GM12878 (cell line): ENCODE results near the gene MATN4. TPM values are rescaled to one million over a fixed set of nuclear protein-coding genes. Genes with fewer than 3 reads are reported as not detected.

Source experiments
- ATAC-seq: fragments of 200-7000 bp; cut with Tn5 transposase; 3 replicates; pipeline ENCODE4 v1.9.1; 2020; ENCODE audit warnings: mild to moderate bottlenecking, moderate library complexity
- BruUV-seq: library from RNA; stranded (reverse); fragments of 400-500 nt; replicated peaks from 2 replicates; lab custom pipeline; 2021; lab: Mats Ljungman, UMichigan
- CTCF ChIA-PET: fragments of 300-600 bp; sonication (Branson Sonifier 250); formaldehyde crosslinking; extraction: SDS; loops from one replicate; lab custom pipeline; 2021; ENCODE audit warnings: inconsistent platforms; lab: Yijun Ruan, JAX
- POLR2A ChIA-PET: fragments of 350-600 bp; formaldehyde crosslinking; extraction: SDS; loops from one replicate; lab custom pipeline; 2021; ENCODE audit warnings: inconsistent platforms; lab: Charles Lee
- RAD21 ChIA-PET: fragments of 300-600 bp; sonication (Branson Sonifier 250); formaldehyde crosslinking; loops from one replicate; lab custom pipeline; 2023; ENCODE audit warnings: antibody characterized with exemption; ENCODE audit not compliant: unreplicated experiment; lab: Charles Lee
- SMC1A ChIA-PET: fragments of 300-600 bp; sonication (Branson Sonifier 250); formaldehyde crosslinking; loops from one replicate; lab custom pipeline; 2023; ENCODE audit not compliant: unreplicated experiment, uncharacterized antibody; lab: Charles Lee
- DNase-seq: peaks from one replicate; pipeline ENCODE4 v3.0.0-alpha.2; 2011; ENCODE audit warnings: low read depth, low spot score
- FAIRE-seq: peaks from 3 replicates; lab custom pipeline; 2011; peaks lifted over from hg19 to GRCh38; lab: Jason Lieb, UNC
- H2AFZ ChIP-seq: 2 replicates; pipeline ENCODE4 v1.6.0; 2011; ENCODE audit warnings: low read depth, low read length, control low read depth; ENCODE audit not compliant: control insufficient read depth
- H3K27ac ChIP-seq: 2 replicates; pipeline ENCODE4 v1.5.1; 2011; ENCODE audit warnings: control low read depth; ENCODE audit not compliant: control insufficient read depth, insufficient read depth
- H3K27me3 ChIP-seq, 2 experiments: replicated peaks in 1 of 2; 2 replicates each; pipeline versions ENCODE4 v1.6.0 to v1.6.1; 2011; ENCODE audit warnings: low read length in 1 of 2; ENCODE audit not compliant: control insufficient read depth in 2 of 2, insufficient read depth in 2 of 2
- H3K36me3 ChIP-seq, 2 experiments: 2 replicates each; pipeline ENCODE4 v1.5.1; 2011; ENCODE audit warnings: low read length in 1 of 2; ENCODE audit not compliant: control insufficient read depth in 2 of 2, insufficient read depth in 2 of 2
- H3K4me1 ChIP-seq: 2 replicates; pipeline ENCODE4 v1.6.1; 2011; ENCODE audit warnings: mild to moderate bottlenecking, low read length, moderate library complexity, mixed read lengths; ENCODE audit not compliant: control insufficient read depth, insufficient read depth
- H3K4me2 ChIP-seq: 2 replicates; pipeline ENCODE4 v1.6.0; 2011; ENCODE audit warnings: control low read depth; ENCODE audit not compliant: control insufficient read depth, insufficient read depth
- H3K4me3 ChIP-seq: fragments of 200-600 bp; sonication (generic); 2 replicates; pipeline ENCODE4 v1.5.1; 2016
- H3K79me2 ChIP-seq: 2 replicates; pipeline ENCODE4 v1.6.0; 2011; ENCODE audit warnings: low read length; ENCODE audit not compliant: control insufficient read depth, insufficient read depth
- H3K9ac ChIP-seq: 2 replicates; pipeline ENCODE4 v1.8.0; 2011; ENCODE audit warnings: low read length, control low read depth, mixed read lengths; ENCODE audit not compliant: control insufficient read depth, insufficient read depth
- H3K9me3 ChIP-seq: replicated peaks from 3 replicates; pipeline ENCODE4 v1.5.1; 2011; ENCODE audit warnings: mild to moderate bottlenecking, low read length; ENCODE audit not compliant: control insufficient read depth, insufficient read depth
- H4K20me1 ChIP-seq: 2 replicates; pipeline ENCODE4 v1.6.0; 2011; ENCODE audit not compliant: control insufficient read depth, insufficient read depth
- ASH2L ChIP-seq: fragments of 300-600, 200-600 bp; sonication (generic); IDR thresholded peaks from 2 replicates; pipeline ENCODE4 v1.6.1; 2017; ENCODE audit warnings: low read depth, mild to moderate bottlenecking, borderline replicate concordance
- ATF7 ChIP-seq: fragments of 450-650 bp; IDR thresholded peaks from 2 replicates; pipeline ENCODE4 v1.6.1; 2016; ENCODE audit warnings: low read depth, mild to moderate bottlenecking
- CBFB ChIP-seq: IDR thresholded peaks from 2 replicates; pipeline ENCODE4 v1.6.1; 2016; ENCODE audit warnings: antibody characterized with exemption, low read depth
- EGR1 ChIP-seq, 2 experiments: IDR thresholded peaks; 1 replicate in 1 of 2; 2 replicates in 1 of 2; pipeline ENCODE4 v1.6.1; 2011 to 2012; ENCODE audit warnings: low read depth in 2 of 2, low read length in 2 of 2, borderline replicate concordance in 1 of 2, mild to moderate bottlenecking in 1 of 2, moderate library complexity in 1 of 2
- FOXK2 ChIP-seq: fragments of 450-650 bp; IDR thresholded peaks from 2 replicates; pipeline ENCODE4 v1.6.1; 2017; ENCODE audit warnings: mild to moderate bottlenecking, moderate library complexity
- GABPA ChIP-seq: IDR thresholded peaks from 2 replicates; pipeline ENCODE4 v1.6.1; 2014; ENCODE audit warnings: antibody characterized with exemption, low read depth, mild to moderate bottlenecking, inconsistent platforms
- HCFC1 ChIP-seq: fragments of 150-350 bp; IDR thresholded peaks from 2 replicates; pipeline ENCODE4 v1.6.1; 2014; ENCODE audit warnings: low read length
- IKZF2 ChIP-seq, 2 experiments: fragments of 450-650 bp; IDR thresholded peaks; 2 replicates each; pipeline ENCODE4 v1.6.1; 2017; ENCODE audit warnings: mild to moderate bottlenecking in 2 of 2, moderate library complexity in 2 of 2
- NFXL1 ChIP-seq: fragments of 450-650 bp; IDR thresholded peaks from 2 replicates; pipeline ENCODE4 v1.6.1; 2017; ENCODE audit warnings: antibody characterized with exemption, mild to moderate bottlenecking, borderline replicate concordance
- PAX8 ChIP-seq: fragments of 450-650 bp; IDR thresholded peaks from 2 replicates; pipeline ENCODE4 v1.6.1; 2017; ENCODE audit warnings: mild to moderate bottlenecking, moderate library complexity
- RUNX3 ChIP-seq: IDR thresholded peaks from 2 replicates; pipeline ENCODE4 v1.6.1; 2012; ENCODE audit warnings: low read length, inconsistent platforms
- SUZ12 ChIP-seq: fragments of 200-600 bp; sonication (generic); IDR thresholded peaks from one replicate; pipeline ENCODE4 v1.6.1; 2018; ENCODE audit warnings: antibody characterized with exemption, mild to moderate bottlenecking; ENCODE audit not compliant: unreplicated experiment
- TCF3 ChIP-seq: IDR thresholded peaks from 2 replicates; pipeline ENCODE4 v1.6.1; 2012; ENCODE audit warnings: low read depth, mild to moderate bottlenecking, low read length, borderline replicate concordance; ENCODE audit not compliant: insufficient read depth
- ZZZ3 ChIP-seq: IDR thresholded peaks from 2 replicates; pipeline ENCODE4 v1.6.1; 2011; ENCODE audit warnings: low read depth; ENCODE audit not compliant: control insufficient read depth, insufficient read length
- WGBS: methylation state at CpG from one replicate; pipeline ENCODE4 v1.1.6; 2016; ENCODE audit warnings: low lambda C conversion rate; ENCODE audit not compliant: insufficient replicate concordance, insufficient coverage; ENCODE audit errors: missing lambda C conversion rate; 5-methylcytosine and 5-hydroxymethylcytosine counted together
- in situ Hi-C: fragments of 300-500 bp; cut with MboI; formaldehyde crosslinking; loops from 9 replicates; pipeline ENCODE4 v1.14.3; 2018; ENCODE audit warnings: mixed read lengths
- intact Hi-C: fragments of 100-400 bp; cut with micrococcal nuclease; formaldehyde crosslinking; loops from one replicate; pipeline ENCODE4 v1.14.2; 2022; ENCODE audit not compliant: unreplicated experiment
- polyA plus RNA-seq, 11 experiments: library from polyadenylated mRNA; depleted of rRNA in 4 of 11; unstranded in 6 of 11; stranded (reverse) in 5 of 11; fragments of >200 nt; fragmentation: Nextera tagmentation in 4 of 11; fragmentation: Illumina TruSeq in 1 of 11; extraction: Ambion mirVana in 4 of 11; extraction: Trizol in 1 of 11; gene quantifications; 1 replicate in 1 of 11; 2 replicates in 10 of 11; pipeline versions ENCODE4 v1.2.1 to v1.2.3, GENCODE V29; 2011 to 2016; ENCODE audit warnings: inconsistent platforms in 2 of 11, missing spikeins in 2 of 11, low read depth in 1 of 11
- total RNA-seq, 4 experiments: library from RNA; depleted of rRNA in 3 of 4; stranded (reverse); fragments of >200 nt in 3 of 4; fragmentation: Illumina TruSeq in 1 of 4; extraction: Trizol in 1 of 4; gene quantifications; 2 replicates each; pipeline versions ENCODE4 v1.2.1 to v1.2.3, GENCODE V29; 2013 to 2021
- TF ChIP-seq, protein P1 (sequence below): IDR thresholded peaks from 2 replicates; pipeline ENCODE4 v1.6.1; 2012; ENCODE audit warnings: low read depth, low read length, improper control_type of control experiment
- TF ChIP-seq, protein P2 (sequence below): fragments of 450-650 bp; formaldehyde crosslinking; IDR thresholded peaks from 2 replicates; pipeline ENCODE4 v1.4.0; 2022; ENCODE audit warnings: mild to moderate bottlenecking, moderate library complexity

MATN4 gene
- total and polyA plus RNA-seq, 10 of the 15 experiments (the other 5 are each of a cell fraction or from before 2014, with no cell fraction given) = 0.10 to 0.15 TPM; not detected in 8

- no peak for TF ChIP-seq TCF3
- no peak for TF ChIP-seq ASH2L
- TF ChIP-seq ATF7 = no peak
- no peak for TF ChIP-seq FOXK2
Observed at GRCh38 chr20:45341939-45342854, 34.1 kb upstream of the MATN4 start (continued).

GRCh38 chr20:45341579-45341938, 33.5 kb upstream of the MATN4 start:
- Histone ChIP-seq H3K9me3 (no peaks in the 10 kb centered on the region), H3K36me3 (no peaks in the 10 kb centered on the region), H3K4me2 (no peak overlapping the region), H3K79me2 (no peaks in the 10 kb centered on the region), H3K9ac (no peak overlapping the region), H3K27ac (no peak overlapping the region), H3K27me3 (no peaks in the 10 kb centered on the region), H4K20me1 (peaks cover 2% of the 10 kb centered on the region; the same call in 1 of the 2 replicates), H2AFZ (no peak overlapping the region), H3K4me1 (peaks cover 5% of the 10 kb centered on the region), H3K4me3 (no peak overlapping the region)
- ChIA-PET CTCF (interaction anchor here (0.9 kb wide), 1 partner anchor 96 kb away, joined by 4 read pairs; no protein-coding TSS in a partner anchor), POLR2A (no interaction called here), SMC1A (interaction anchor here (0.6 kb wide), 1 partner anchor 95 kb away, joined by 3 read pairs; no protein-coding TSS in a partner anchor), RAD21 (no interaction called here)
- intact Hi-C loops = no loop called here
- in situ Hi-C loops = no loop called here
- FAIRE-seq = no peak
- TF ChIP-seq SUZ12 = no peak
- TF ChIP-seq ZZZ3 = no peak
- no peak for TF ChIP-seq NFXL1
- TF ChIP-seq GABPA = no peak
- no peak for TF ChIP-seq RUNX3
- TF ChIP-seq PAX8 = no peak
- TF ChIP-seq, protein P1, sequence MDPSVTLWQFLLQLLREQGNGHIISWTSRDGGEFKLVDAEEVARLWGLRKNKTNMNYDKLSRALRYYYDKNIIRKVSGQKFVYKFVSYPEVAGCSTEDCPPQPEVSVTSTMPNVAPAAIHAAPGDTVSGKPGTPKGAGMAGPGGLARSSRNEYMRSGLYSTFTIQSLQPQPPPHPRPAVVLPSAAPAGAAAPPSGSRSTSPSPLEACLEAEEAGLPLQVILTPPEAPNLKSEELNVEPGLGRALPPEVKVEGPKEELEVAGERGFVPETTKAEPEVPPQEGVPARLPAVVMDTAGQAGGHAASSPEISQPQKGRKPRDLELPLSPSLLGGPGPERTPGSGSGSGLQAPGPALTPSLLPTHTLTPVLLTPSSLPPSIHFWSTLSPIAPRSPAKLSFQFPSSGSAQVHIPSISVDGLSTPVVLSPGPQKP = no peak
- TF ChIP-seq HCFC1 = no peak
- TF ChIP-seq EGR1 (IDR thresholded peaks at IDR 0.05; ENCODE audit: borderline replicate concordance in 1 of 2, low read depth in 2 of 2, low read length in 2 of 2) = no peak
- TF ChIP-seq CBFB = no peak
- no peak for TF ChIP-seq IKZF2 (IDR thresholded peaks at IDR 0.05)
- TF ChIP-seq, protein P2, sequence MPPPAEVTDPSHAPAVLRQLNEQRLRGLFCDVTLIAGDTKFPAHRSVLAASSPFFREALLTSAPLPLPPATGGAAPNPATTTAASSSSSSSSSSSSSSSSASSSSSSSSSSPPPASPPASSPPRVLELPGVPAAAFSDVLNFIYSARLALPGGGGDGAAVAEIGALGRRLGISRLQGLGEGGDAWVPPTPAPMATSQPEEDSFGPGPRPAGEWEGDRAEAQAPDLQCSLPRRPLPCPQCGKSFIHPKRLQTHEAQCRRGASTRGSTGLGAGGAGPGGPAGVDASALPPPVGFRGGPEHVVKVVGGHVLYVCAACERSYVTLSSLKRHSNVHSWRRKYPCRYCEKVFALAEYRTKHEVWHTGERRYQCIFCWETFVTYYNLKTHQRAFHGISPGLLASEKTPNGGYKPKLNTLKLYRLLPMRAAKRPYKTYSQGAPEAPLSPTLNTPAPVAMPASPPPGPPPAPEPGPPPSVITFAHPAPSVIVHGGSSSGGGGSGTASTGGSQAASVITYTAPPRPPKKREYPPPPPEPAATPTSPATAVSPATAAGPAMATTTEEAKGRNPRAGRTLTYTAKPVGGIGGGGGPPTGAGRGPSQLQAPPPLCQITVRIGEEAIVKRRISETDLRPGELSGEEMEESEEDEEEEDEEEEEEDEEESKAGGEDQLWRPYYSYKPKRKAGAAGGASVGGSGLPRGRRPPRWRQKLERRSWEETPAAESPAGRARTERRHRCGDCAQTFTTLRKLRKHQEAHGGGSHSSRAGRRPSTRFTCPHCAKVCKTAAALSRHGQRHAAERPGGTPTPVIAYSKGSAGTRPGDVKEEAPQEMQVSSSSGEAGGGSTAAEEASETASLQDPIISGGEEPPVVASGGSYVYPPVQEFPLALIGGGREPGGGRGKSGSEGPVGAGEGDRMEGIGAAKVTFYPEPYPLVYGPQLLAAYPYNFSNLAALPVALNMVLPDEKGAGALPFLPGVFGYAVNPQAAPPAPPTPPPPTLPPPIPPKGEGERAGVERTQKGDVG (CRISPR knock-in tag) = no peak
- DNase-seq = no peak
- WGBS = 0% methylated on average over 3 of the region's 3 CpGs
- ATAC-seq = no peak
- BruUV-seq = no TSS peak
